ENCODE measurements around the gene SLC15A1.

DNA sequence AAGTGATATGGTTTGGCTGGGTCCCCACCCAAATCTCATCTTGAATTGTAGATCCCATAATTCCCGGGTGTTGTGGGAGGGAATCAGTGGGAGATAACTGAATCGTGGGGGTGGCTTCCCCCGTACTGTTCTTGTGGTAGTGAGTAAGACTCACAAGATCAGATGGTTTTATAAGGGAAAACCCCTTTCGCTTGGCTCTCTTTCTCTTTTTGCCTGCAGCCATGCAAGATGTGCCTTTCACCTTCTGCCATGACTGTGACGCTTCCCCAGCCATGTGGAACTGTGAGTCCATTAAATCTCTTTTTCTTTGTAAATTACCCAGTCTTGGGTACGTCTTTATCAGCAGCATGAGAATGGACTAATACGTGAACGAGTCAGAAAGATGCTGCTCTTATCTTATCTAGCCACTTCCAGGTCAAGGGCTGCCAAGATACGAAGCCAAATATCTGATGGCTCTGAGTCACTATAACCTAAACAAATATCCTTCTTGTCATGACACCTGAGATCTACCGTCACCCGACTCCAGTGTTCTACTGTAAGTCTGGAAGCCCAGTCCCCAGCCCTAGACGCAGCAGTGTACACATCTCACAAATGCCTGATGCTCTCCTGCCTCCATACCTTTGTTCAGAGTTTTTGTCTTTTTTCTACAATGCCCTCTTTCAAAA is 45.9 kb downstream of the SLC15A1 start:
- TF ChIP-seq FOXA1 (IDR thresholded peaks at IDR 0.05) (no peak), SP1 (IDR thresholded peaks at IDR 0.05) (no peak), TAF1 (conservative IDR thresholded peaks at IDR 0.05) (no peak), GABPA (IDR thresholded peaks at IDR 0.05 in 1 of 2, conservative IDR thresholded peaks at IDR 0.05 in 1 of 2) (no peak), YY1 (IDR thresholded peaks at IDR 0.05) (no peak)
- TF ChIP-seq, protein P1, sequence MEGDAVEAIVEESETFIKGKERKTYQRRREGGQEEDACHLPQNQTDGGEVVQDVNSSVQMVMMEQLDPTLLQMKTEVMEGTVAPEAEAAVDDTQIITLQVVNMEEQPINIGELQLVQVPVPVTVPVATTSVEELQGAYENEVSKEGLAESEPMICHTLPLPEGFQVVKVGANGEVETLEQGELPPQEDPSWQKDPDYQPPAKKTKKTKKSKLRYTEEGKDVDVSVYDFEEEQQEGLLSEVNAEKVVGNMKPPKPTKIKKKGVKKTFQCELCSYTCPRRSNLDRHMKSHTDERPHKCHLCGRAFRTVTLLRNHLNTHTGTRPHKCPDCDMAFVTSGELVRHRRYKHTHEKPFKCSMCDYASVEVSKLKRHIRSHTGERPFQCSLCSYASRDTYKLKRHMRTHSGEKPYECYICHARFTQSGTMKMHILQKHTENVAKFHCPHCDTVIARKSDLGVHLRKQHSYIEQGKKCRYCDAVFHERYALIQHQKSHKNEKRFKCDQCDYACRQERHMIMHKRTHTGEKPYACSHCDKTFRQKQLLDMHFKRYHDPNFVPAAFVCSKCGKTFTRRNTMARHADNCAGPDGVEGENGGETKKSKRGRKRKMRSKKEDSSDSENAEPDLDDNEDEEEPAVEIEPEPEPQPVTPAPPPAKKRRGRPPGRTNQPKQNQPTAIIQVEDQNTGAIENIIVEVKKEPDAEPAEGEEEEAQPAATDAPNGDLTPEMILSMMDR (IDR thresholded peaks at IDR 0.05; ENCODE audit: low read depth, low read length, missing input control) = no peak
- TF ChIP-seq, protein P2, sequence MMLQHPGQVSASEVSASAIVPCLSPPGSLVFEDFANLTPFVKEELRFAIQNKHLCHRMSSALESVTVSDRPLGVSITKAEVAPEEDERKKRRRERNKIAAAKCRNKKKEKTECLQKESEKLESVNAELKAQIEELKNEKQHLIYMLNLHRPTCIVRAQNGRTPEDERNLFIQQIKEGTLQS (IDR thresholded peaks at IDR 0.05) = no peak
- TF ChIP-seq, protein P3, sequence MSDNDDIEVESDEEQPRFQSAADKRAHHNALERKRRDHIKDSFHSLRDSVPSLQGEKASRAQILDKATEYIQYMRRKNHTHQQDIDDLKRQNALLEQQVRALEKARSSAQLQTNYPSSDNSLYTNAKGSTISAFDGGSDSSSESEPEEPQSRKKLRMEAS (IDR thresholded peaks at IDR 0.05) = no peak
- TF ChIP-seq, protein P4, sequence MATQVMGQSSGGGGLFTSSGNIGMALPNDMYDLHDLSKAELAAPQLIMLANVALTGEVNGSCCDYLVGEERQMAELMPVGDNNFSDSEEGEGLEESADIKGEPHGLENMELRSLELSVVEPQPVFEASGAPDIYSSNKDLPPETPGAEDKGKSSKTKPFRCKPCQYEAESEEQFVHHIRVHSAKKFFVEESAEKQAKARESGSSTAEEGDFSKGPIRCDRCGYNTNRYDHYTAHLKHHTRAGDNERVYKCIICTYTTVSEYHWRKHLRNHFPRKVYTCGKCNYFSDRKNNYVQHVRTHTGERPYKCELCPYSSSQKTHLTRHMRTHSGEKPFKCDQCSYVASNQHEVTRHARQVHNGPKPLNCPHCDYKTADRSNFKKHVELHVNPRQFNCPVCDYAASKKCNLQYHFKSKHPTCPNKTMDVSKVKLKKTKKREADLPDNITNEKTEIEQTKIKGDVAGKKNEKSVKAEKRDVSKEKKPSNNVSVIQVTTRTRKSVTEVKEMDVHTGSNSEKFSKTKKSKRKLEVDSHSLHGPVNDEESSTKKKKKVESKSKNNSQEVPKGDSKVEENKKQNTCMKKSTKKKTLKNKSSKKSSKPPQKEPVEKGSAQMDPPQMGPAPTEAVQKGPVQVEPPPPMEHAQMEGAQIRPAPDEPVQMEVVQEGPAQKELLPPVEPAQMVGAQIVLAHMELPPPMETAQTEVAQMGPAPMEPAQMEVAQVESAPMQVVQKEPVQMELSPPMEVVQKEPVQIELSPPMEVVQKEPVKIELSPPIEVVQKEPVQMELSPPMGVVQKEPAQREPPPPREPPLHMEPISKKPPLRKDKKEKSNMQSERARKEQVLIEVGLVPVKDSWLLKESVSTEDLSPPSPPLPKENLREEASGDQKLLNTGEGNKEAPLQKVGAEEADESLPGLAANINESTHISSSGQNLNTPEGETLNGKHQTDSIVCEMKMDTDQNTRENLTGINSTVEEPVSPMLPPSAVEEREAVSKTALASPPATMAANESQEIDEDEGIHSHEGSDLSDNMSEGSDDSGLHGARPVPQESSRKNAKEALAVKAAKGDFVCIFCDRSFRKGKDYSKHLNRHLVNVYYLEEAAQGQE (IDR thresholded peaks at IDR 0.05) = no peak

Measured in liver (tissue), 3 donors.